Measurements from ENCODE around the gene DYSF.

- no peak for TF ChIP-seq CTCF (IDR thresholded peaks at IDR 0.05)
- no peak for TF ChIP-seq POLR2AphosphoS5 (IDR thresholded peaks at IDR 0.05; ENCODE audit: low read depth, low read length)
- TF ChIP-seq REST (IDR thresholded peaks at IDR 0.05; ENCODE audit: insufficient read depth in 1 of 2, low read depth in 2 of 2, low read length in 1 of 2) = no peak
Measured at GRCh38 chr2:71661782-71662181, 208.4 kb downstream of the DYSF start.
